H1 (cell line): ENCODE measurements around the gene NAA16. TPM values are rescaled to one million over a fixed set of nuclear protein-coding genes. Genes with fewer than 3 reads are reported as not detected.

ENCODE experiments used
- CTCF ChIA-PET: fragments of 300-600 bp; sonication (Branson Sonifier 250); formaldehyde crosslinking; loops from one replicate; lab custom pipeline; 2021; ENCODE audit not compliant: partially characterized antibody; lab: Charles Lee
- POLR2A ChIA-PET: fragments of 300-600 bp; sonication (Branson Sonifier 250); formaldehyde crosslinking; loops from one replicate; lab custom pipeline; 2021; ENCODE audit warnings: inconsistent platforms; ENCODE audit not compliant: partially characterized antibody; lab: Charles Lee
- DNase-seq, 2 experiments: peaks; one replicate each; pipeline versions ENCODE4 v3.0.0 to v3.0.0-alpha.2; 2010 to 2022; ENCODE audit warnings: low spot score in 2 of 2, low read depth in 1 of 2, mixed read lengths in 1 of 2
- FAIRE-seq: peaks from 2 replicates; lab custom pipeline; 2011; peaks lifted over from hg19 to GRCh38; lab: Jason Lieb, UNC
- H2AFZ ChIP-seq: 2 replicates; pipeline ENCODE4 v1.8.1; 2012; ENCODE audit warnings: low read length, inconsistent platforms
- H2AK5ac ChIP-seq: 2 replicates; pipeline ENCODE4 v1.6.1; 2013; ENCODE audit warnings: low read depth, low read length
- H2BK120ac ChIP-seq: replicated peaks from 2 replicates; pipeline ENCODE3; 2013; ENCODE audit warnings: low read depth, low read length, inconsistent platforms
- H2BK12ac ChIP-seq: 2 replicates; pipeline ENCODE4 v1.6.1; 2013; ENCODE audit warnings: low read depth, low read length
- H2BK15ac ChIP-seq: 2 replicates; pipeline ENCODE4 v1.6.1; 2013; ENCODE audit warnings: low read length
- H2BK20ac ChIP-seq: 2 replicates; pipeline ENCODE4 v1.6.1; 2013; ENCODE audit warnings: low read length
- H2BK5ac ChIP-seq: 2 replicates; pipeline ENCODE4 v1.6.1; 2013; ENCODE audit warnings: low read depth, low read length
- H3K14ac ChIP-seq: 2 replicates; pipeline ENCODE4 v1.6.1; 2013; ENCODE audit warnings: inconsistent platforms; ENCODE audit not compliant: insufficient read length
- H3K18ac ChIP-seq: 2 replicates; pipeline ENCODE4 v1.6.1; 2013; ENCODE audit warnings: low read length; ENCODE audit errors: extremely low read depth
- H3K23ac ChIP-seq: 2 replicates; pipeline ENCODE4 v1.6.1; 2013; ENCODE audit warnings: inconsistent platforms; ENCODE audit not compliant: insufficient read length
- H3K23me2 ChIP-seq: 2 replicates; pipeline ENCODE4 v1.6.1; 2013; ENCODE audit warnings: low read depth, low read length
- H3K27ac ChIP-seq: 2 replicates; pipeline ENCODE4 v1.6.1; 2011; ENCODE audit warnings: low read depth, low read length, inconsistent platforms
- H3K27me3 ChIP-seq, 4 experiments: replicated peaks in 1 of 4; 1 replicate in 1 of 4; 2 replicates in 3 of 4; pipeline versions ENCODE4 v1.6.1 to v1.8.1; 2011 to 2013; ENCODE audit warnings: low read length in 3 of 4, mild to moderate bottlenecking in 3 of 4, inconsistent platforms in 2 of 4, mixed read lengths in 2 of 4, moderate library complexity in 1 of 4; ENCODE audit not compliant: control insufficient read depth in 3 of 4, insufficient read depth in 3 of 4; ENCODE audit errors: extremely low read depth in 1 of 4
- H3K36me3 ChIP-seq, 4 experiments: 2 replicates each; pipeline versions ENCODE4 v1.6.1 to v1.8.1; 2011 to 2013; ENCODE audit warnings: mild to moderate bottlenecking in 4 of 4, low read length in 3 of 4, moderate library complexity in 2 of 4, control low read depth in 1 of 4, inconsistent platforms in 1 of 4; ENCODE audit not compliant: insufficient read depth in 4 of 4, control insufficient read depth in 2 of 4
- H3K4ac ChIP-seq: replicated peaks from 2 replicates; pipeline ENCODE3; 2013; ENCODE audit warnings: low read length, low read depth, mixed read lengths, inconsistent platforms; ENCODE audit not compliant: insufficient read length
- H3K4me1 ChIP-seq, 4 experiments: replicated peaks in 1 of 4; 1 replicate in 1 of 4; 2 replicates in 3 of 4; pipeline versions ENCODE4 v1.6.1 to v1.8.1; 2011 to 2013; ENCODE audit warnings: low read length in 3 of 4, inconsistent platforms in 2 of 4, mixed read lengths in 1 of 4; ENCODE audit not compliant: insufficient read depth in 4 of 4, control insufficient read depth in 3 of 4
- H3K4me2 ChIP-seq, 2 experiments: 2 replicates each; pipeline versions ENCODE4 v1.6.1 to v1.8.1; 2011 to 2013; ENCODE audit warnings: low read depth in 2 of 2, low read length in 2 of 2, control low read depth in 1 of 2, inconsistent platforms in 1 of 2, mild to moderate bottlenecking in 1 of 2; ENCODE audit not compliant: insufficient read depth in 1 of 2
- H3K4me3 ChIP-seq, 4 experiments: fragments of 200-600, 300-600 bp in 1 of 4; sonication (generic), shearing (Covaris generic), sonication (Bioruptor Twin) in 1 of 4; 2 replicates each; pipeline versions ENCODE4 v1.5.1 to v1.8.1; 2011 to 2016; ENCODE audit warnings: low read length in 4 of 4, low read depth in 3 of 4, control low read depth in 2 of 4, inconsistent platforms in 2 of 4, mild to moderate bottlenecking in 2 of 4, mixed read lengths in 1 of 4, moderate library complexity in 1 of 4; ENCODE audit not compliant: insufficient read depth in 2 of 4; ENCODE audit errors: extremely low read depth in 1 of 4
- H3K56ac ChIP-seq: replicated peaks from 2 replicates; pipeline ENCODE3; 2013; ENCODE audit warnings: low read depth, mild to moderate bottlenecking, mixed read lengths, low read length, inconsistent platforms; ENCODE audit not compliant: insufficient read length
- H3K79me1 ChIP-seq: 2 replicates; pipeline ENCODE4 v1.6.1; 2013; ENCODE audit warnings: low read depth, low read length, control low read depth
- H3K79me2 ChIP-seq, 2 experiments: 2 replicates each; pipeline versions ENCODE4 v1.6.1 to v1.8.1; 2012 to 2013; ENCODE audit warnings: low read length in 2 of 2, mild to moderate bottlenecking in 2 of 2, inconsistent platforms in 1 of 2; ENCODE audit not compliant: insufficient read depth in 2 of 2, control insufficient read depth in 1 of 2
- H3K9ac ChIP-seq, 4 experiments: replicated peaks in 1 of 4; 1 replicate in 1 of 4; 2 replicates in 3 of 4; pipeline versions ENCODE4 v1.6.1 to v1.8.1; 2011 to 2013; ENCODE audit warnings: low read depth in 3 of 4, low read length in 3 of 4, control low read depth in 2 of 4, mild to moderate bottlenecking in 2 of 4, moderate library complexity in 2 of 4, inconsistent platforms in 1 of 4; ENCODE audit errors: extremely low read depth in 1 of 4
- H3K9me3 ChIP-seq, 2 experiments: 2 replicates each; pipeline versions ENCODE4 v1.6.1 to v1.8.1; 2012 to 2013; ENCODE audit warnings: mild to moderate bottlenecking in 2 of 2, moderate library complexity in 2 of 2, control low read depth in 1 of 2, inconsistent platforms in 1 of 2, low read depth in 1 of 2, low read length in 1 of 2, mixed read lengths in 1 of 2; ENCODE audit not compliant: insufficient read depth in 2 of 2
- H4K20me1 ChIP-seq, 2 experiments: replicated peaks in 1 of 2; 2 replicates each; pipeline versions ENCODE3 to v1.8.1; 2011 to 2013; ENCODE audit warnings: inconsistent platforms in 2 of 2, low read length in 2 of 2, mild to moderate bottlenecking in 1 of 2; ENCODE audit not compliant: insufficient read depth in 2 of 2, control insufficient read depth in 1 of 2
- H4K5ac ChIP-seq: 2 replicates; pipeline ENCODE4 v1.6.1; 2013; ENCODE audit warnings: low read length, low read depth, mixed read lengths, inconsistent platforms; ENCODE audit not compliant: insufficient read length
- H4K8ac ChIP-seq: 2 replicates; pipeline ENCODE4 v1.8.0; 2013; ENCODE audit warnings: mild to moderate bottlenecking, moderate library complexity, low read length, inconsistent platforms; ENCODE audit not compliant: insufficient read depth; ENCODE audit errors: extremely low read depth
- H4K91ac ChIP-seq: replicated peaks from 2 replicates; pipeline ENCODE3; 2013; ENCODE audit warnings: low read length, mixed read lengths, inconsistent platforms; ENCODE audit not compliant: insufficient read length
- ASH2L ChIP-seq: fragments of 200-600, 300-600 bp; sonication (generic); IDR thresholded peaks from one replicate; pipeline ENCODE4 v1.7.1; 2017; ENCODE audit warnings: low read length
- BRCA1 ChIP-seq: IDR thresholded peaks from 2 replicates; pipeline ENCODE4 v1.6.1; 2012; ENCODE audit warnings: low read depth, low read length, improper control_type of control experiment
- CTBP2 ChIP-seq: IDR thresholded peaks from 2 replicates; pipeline ENCODE4 v1.7.0; 2011; ENCODE audit warnings: borderline replicate concordance, mild to moderate bottlenecking, moderate library complexity, mixed read lengths, low read length; ENCODE audit not compliant: insufficient read depth, insufficient read length
- HDAC6 ChIP-seq: IDR thresholded peaks from one replicate; pipeline ENCODE4 v1.7.1; 2012; ENCODE audit warnings: low read depth, mild to moderate bottlenecking, inconsistent platforms, low read length, moderate library complexity
- NANOG ChIP-seq: IDR thresholded peaks from 2 replicates; pipeline ENCODE4 v1.6.1; 2011; ENCODE audit warnings: low read length, low read depth, mild to moderate bottlenecking, inconsistent platforms; ENCODE audit not compliant: insufficient read depth, poor library complexity, severe bottlenecking
- POU5F1 ChIP-seq: IDR thresholded peaks from 2 replicates; pipeline ENCODE4 v1.6.1; 2011; ENCODE audit warnings: low read depth, mild to moderate bottlenecking, low read length, moderate library complexity
- WGBS, 2 experiments: shearing (Covaris generic) in 1 of 2; methylation state at CpG; one replicate each; pipeline versions ENCODE4 v1.1.6 to v1.1.7; 2013 to 2015; ENCODE audit warnings: low lambda C conversion rate in 2 of 2, mixed read lengths in 2 of 2, inconsistent platforms in 1 of 2, low coverage in 1 of 2, missing lambda C conversion rate in 1 of 2; ENCODE audit not compliant: insufficient replicate concordance in 2 of 2, insufficient coverage in 1 of 2, insufficient read length in 1 of 2; ENCODE audit errors: extremely low coverage in 1 of 2, missing lambda C conversion rate in 1 of 2; 5-methylcytosine and 5-hydroxymethylcytosine counted together
- polyA plus RNA-seq, 7 experiments: library from polyadenylated mRNA; depleted of rRNA in 3 of 7; stranded (reverse) in 5 of 7; unstranded in 2 of 7; fragments of >200 nt in 5 of 7; fragments of 200-250 nt in 2 of 7; gene quantifications; 1 replicate in 5 of 7; 2 replicates in 1 of 7; 4 replicates in 1 of 7; pipeline versions ENCODE4 v1.2.1 to v1.2.3, GENCODE V29; 2011 to 2013; ENCODE audit warnings: missing spikeins in 2 of 7, mixed read lengths in 2 of 7
- total RNA-seq: library from RNA; stranded (reverse); fragmentation: NEBNext Ultra II Directional; extraction: Animal tissue kit (Norgen Biotek cat#: 25700); gene quantifications from 2 replicates; pipeline ENCODE4 v1.2.1, GENCODE V29; 2021
- TF ChIP-seq, protein P1 (sequence below): IDR thresholded peaks from 2 replicates; pipeline ENCODE4 v1.6.1; 2012; ENCODE audit warnings: low read length, inconsistent platforms

NAA16 gene
- total and polyA plus RNA-seq, 2 of the 8 experiments (the other 6 are each of a cell fraction or from before 2014, with no cell fraction given) = 11.4 to 40.0 TPM

DNA sequence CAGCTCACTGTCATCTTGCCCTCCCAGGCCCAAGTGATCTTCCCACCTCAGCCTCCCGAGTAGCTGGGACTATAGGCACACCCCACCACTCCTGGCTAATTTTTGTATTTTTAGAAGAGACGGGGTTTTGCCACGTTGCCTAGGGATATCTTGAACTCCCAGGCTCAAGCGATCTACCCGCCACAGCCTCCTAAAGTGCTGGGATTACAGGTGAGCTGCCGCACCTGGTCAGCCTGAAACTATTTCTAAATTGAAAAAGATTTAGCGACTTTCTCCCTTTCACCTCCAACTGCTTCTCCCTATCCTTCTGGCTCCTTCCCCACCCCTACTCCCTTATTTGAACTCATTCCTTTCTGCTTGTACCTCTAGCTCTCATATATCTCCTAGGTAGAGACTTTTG lies 19.8 kb upstream of the NAA16 start:
- H3K4me1 ChIP-seq = peaks cover 0 to 2% (median 2%) of the 10 kb centered on the region in 4 experiments; a peak in 4 of 7 replicates
- no peaks in the 10 kb centered on the region for H3K79me2 ChIP-seq
- no peak overlapping the region for H4K5ac ChIP-seq
- WGBS, 2 experiments = 92% methylated on average over 7 of the region's 7 CpGs; no CpG with 5 or more reads in 1 of the 2 experiments
- H4K20me1 ChIP-seq = no peaks in the 10 kb centered on the region
- H2AFZ ChIP-seq = no peak overlapping the region
- H3K23me2 ChIP-seq = no peaks in the 10 kb centered on the region
- no peak overlapping the region for H4K91ac ChIP-seq
- FAIRE-seq (no peak), DNase-seq (no peak)
- H3K9me3 ChIP-seq = no peaks in the 10 kb centered on the region; a peak in 1 of 4 replicates
- no peaks in the 10 kb centered on the region for H3K36me3 ChIP-seq
- no peak overlapping the region for H3K4ac ChIP-seq
- H3K56ac ChIP-seq = no peak overlapping the region
- no peak overlapping the region for H2BK120ac ChIP-seq
- POLR2A ChIA-PET = no interaction called here
- H3K18ac ChIP-seq = no peak overlapping the region
- no peak overlapping the region for H2BK5ac ChIP-seq
- no peak overlapping the region for H3K4me2 ChIP-seq
- H3K27me3 ChIP-seq = no peaks in the 10 kb centered on the region
- no peak overlapping the region for H2AK5ac ChIP-seq
- no peak overlapping the region for H2BK15ac ChIP-seq
- no peak overlapping the region for H3K27ac ChIP-seq
- no peak overlapping the region for H3K4me3 ChIP-seq
- H2BK12ac ChIP-seq = no peak overlapping the region
- no peaks in the 10 kb centered on the region for H3K79me1 ChIP-seq
- no peak overlapping the region for H3K9ac ChIP-seq
- no peak overlapping the region for H4K8ac ChIP-seq
- CTCF ChIA-PET = interaction anchor here (0.6 to 1.0 kb wide), 2 partner anchors 8 to 145 kb away, joined by 3 to 6 read pairs; no protein-coding TSS in a partner anchor
- TF ChIP-seq ASH2L (no peak), CTBP2 (no peak), POU5F1 (no peak), HDAC6 (no peak), NANOG (no peak), BRCA1 (no peak)
- TF ChIP-seq, protein P1, sequence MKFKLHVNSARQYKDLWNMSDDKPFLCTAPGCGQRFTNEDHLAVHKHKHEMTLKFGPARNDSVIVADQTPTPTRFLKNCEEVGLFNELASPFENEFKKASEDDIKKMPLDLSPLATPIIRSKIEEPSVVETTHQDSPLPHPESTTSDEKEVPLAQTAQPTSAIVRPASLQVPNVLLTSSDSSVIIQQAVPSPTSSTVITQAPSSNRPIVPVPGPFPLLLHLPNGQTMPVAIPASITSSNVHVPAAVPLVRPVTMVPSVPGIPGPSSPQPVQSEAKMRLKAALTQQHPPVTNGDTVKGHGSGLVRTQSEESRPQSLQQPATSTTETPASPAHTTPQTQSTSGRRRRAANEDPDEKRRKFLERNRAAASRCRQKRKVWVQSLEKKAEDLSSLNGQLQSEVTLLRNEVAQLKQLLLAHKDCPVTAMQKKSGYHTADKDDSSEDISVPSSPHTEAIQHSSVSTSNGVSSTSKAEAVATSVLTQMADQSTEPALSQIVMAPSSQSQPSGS = no peak
- H3K23ac ChIP-seq = no peak overlapping the region
- H3K14ac ChIP-seq = no peak overlapping the region
- no peak overlapping the region for H2BK20ac ChIP-seq
